Dedifferentiated amniotic fluid mesenchymal stem cell (primary cell): ENCODE results near the gene ICE1.
"Not testable (repeated sequence)": the region's sequence is repeated elsewhere in the genome, so short reads cannot be mapped to it uniquely, and the experiment has no call there.

Experiments used
- DNase-seq: peaks from one replicate; pipeline ENCODE4 v3.0.0-alpha.2; 2016; ENCODE audit errors: extremely low spot score

Gene ICE1

DNA sequence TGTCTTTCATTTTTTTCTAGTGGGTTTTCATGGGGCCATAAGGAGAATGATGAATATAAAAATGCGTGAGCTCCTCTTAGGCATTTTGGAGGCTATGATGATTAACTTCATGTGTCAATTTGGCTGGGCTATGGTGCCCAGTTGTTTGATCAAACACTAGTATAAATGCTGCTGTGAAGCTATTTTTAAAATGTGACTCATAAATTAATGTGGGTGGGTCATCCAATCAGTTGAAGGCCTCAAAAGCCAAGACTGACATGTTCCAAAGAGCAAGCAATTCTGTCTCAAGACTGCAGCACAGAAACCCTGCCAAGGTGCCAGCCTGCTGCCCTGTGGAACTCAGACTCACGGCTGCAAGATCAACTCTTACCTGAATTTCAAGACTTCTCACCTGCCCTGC is 24.4 kb upstream of the ICE1 start:
- no peak for DNase-seq

DNA sequence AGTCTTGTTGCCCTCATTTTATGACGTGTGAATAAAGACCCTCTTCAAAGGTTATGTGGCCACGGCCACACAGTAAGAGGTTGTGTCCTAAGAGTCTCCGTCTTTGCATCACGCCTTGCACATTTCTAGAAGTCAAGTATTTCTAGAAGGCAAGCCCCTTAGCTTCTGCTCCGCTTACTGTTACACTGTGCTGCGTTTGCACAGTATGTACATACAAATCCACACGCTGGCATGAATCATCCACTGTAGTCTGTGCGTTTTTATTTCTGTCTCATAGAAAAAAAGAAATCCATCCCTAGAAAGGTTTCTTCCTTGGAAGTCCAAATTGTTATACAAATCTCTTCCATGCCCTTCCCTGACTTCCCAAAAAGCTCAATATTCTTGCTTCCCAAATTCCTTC is 21.4 kb upstream of the ICE1 start:
- DNase-seq = no peak

DNA sequence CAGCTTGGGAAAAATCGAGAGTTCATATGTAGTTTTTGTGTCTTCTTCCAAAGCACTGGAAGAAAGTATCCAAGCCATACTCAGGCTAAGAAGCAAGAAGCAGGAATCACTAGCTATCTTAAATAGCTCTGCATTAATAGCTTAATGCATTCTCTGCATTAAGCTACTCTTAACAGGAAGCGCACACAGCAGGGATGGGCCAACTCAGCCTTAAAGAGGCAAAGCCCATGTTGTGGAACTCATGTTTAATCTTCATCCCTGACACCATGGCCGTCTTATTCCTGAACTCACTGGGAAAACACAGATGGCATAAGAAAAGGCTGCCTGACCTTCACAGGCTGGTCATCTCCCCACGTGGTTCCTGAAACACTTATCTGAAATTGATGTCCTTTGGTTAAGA is 18.7 kb upstream of the ICE1 start:
- DNase-seq = no peak

DNA sequence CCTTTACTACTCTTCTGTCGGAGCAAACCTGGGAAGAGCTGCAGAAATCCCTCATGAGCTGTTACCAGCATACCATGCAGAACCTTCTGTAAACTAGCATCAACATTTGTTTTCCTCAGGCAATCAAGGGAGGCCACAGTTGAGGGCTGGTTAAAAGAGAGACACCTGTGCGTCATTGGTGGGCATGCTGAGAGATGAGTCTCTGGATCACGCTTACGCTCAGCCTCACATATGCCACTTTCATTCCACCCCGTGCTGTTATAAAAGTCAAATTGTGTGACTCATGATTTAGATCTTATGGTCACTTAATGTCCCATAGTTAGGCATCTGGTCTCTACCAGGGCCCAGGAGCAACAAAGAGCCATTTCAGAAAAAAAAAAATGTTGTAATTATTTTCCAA is 18.1 kb upstream of the ICE1 start:
- DNase-seq = no peak

DNA sequence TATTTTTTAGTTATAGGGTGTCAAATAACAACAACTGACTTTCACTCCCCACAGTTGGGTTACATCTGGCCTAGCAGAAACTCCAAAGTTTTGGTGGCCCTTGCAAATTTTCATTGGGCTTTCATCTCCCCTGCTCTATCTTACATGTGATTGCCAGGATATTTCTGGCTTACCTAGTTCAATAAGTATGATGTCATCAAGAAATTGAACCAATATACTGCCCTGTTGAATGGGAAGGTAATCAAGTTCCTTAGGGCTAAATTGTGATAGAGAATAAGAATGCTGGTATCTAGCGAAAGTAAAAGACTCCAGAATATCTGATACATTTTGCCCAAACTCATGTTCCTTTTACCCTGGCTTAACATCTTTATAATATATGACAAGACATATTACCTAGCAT is 17.0 kb upstream of the ICE1 start:
- DNase-seq = no peak

DNA sequence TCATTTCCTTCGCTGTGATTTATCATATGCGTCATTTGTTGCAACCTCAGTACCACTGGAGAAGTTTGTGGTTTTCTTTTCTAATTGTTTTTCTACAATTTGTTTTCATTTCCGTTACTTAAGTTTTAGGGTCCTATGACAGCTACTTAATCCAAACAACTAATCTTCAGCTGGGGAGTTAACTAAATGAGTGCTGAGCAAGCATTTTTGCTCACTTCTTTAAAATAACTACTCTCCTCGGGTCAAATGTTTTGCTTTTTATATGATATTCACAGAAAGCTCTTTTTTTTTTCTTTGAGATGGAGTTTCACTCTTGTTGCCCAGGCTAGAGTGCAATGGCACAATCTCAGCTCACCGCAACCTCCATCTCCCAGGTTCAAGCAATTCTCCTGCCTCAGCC is 14.6 kb upstream of the ICE1 start:
- no peak for DNase-seq

DNA sequence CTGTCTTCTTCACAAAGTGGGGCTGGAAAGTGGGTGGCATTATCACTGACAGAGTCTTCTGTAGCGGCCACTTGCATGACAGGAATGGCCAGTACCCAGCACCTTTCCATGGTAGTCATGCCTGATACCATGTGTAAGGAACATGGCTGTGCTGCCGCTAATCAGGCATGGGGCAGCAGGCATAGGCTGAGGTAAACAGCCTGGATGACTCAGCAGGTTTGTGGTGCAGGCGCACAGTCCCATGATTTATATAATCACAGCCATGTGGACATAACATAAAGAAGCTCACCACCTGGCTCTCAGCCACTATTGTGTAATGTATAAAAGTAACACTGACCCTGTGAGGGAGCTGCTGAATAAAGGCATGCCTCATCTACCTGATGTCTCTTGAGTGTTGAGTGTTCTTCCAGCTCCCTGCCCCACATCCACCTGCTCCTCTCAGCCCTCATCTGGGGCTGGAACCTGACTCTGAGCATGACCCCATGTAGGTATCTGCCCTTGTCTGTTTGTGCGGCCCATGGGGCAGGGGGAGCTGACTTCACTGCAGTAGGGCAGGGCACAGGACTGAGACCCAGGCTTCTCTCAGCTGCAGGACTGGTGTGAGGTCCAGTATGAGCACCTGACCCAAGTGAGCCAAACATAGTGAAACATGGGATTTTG is 13.2 kb upstream of the ICE1 start:
- no peak for DNase-seq

DNA sequence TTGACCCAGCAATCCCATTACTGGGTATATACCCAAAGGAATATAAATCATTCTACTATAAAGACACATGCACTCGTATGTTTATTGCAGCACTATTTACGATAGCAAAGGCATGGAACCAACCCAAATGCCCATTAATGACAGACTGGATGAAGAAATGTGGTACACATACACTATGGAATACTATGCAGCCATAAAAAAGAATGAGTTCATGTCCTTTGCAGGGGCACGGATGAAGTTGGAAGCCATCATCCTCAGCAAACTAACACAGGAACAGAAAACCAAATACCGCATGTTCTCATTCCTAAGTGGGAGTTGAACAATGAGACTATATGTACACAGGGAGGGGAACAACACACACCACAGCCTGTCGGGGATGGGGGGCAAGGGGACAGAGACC is 8.6 kb upstream of the ICE1 start:
- DNase-seq = not testable (repeated sequence)

DNA sequence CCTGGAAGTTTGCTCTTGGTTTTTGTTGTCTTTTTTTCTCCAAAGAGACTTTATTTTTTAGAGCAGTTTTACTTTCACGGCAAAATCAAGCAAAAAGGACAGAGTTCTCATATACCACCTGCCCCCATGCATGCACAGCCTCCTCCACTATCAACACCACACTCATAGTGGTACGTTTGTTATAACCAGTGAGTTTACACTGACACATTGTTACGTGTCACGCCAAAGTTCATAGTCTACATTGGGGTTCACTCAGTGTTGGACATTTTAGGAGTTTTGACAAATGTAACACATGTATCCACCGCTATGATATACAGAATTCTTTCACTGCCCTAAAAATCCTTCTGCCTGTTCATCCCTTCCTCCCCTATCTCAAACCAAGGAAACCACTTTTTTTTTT is 7.5 kb upstream of the ICE1 start:
- no peak for DNase-seq

DNA sequence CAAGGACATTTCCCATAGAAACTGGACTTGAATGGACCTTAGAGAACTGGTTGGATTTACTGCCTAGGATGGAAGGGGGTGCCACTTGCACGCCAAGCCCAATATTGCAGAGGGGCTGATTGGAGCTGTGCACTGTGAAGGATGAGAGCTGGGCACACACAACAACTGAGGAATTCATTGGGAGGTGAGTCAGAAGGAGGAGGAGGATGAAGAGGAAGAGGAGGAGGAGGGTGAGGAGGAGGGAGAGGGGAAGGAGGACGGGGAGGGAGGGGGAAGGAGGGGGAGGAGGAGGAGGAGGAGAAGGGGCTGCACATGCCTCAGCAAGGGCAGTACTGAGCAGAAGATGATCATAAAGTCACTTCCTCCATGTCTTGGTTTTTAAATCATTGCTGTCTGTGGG is 5.7 kb upstream of the ICE1 start:
- DNase-seq = no peak

DNA sequence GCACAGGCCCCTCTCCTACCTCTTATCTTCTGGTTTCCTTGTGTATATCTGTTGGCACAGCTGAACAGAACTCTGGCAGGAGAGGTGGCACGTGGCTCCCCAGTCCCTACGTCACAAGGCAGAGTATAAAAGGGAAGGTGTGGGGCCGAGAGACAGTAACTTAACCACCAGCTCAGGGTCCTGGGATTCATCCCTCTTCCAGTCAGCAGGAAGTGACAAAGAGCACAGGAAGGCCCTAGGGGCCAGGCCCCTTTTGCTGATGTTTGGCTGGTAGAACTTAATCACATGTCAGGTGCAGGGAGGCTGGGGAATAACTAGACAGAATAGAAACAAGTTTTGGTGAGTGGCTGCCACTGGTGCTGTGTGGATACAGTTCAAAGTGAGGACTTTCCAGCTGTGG is 4.5 kb upstream of the ICE1 start:
- DNase-seq = no peak

DNA sequence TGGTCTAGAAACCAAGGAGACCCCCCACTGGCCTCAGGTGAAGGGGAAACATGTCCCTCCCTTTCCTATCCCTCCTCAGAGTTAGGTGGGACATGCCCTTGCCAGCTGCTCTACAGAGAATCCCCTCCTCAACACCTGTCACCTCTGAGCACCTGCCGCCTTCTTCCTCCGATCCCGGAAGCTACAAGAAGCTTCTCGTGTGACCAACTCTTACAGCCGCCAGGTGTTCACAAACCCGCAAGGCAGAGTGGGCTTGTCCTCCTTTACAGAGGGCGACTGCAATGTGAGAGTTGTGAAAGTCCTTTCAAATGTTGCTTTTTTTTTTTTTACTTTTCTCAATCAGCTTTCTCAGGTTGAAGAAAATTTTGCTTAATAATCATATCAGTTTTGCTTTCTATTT is 3.7 kb upstream of the ICE1 start:
- no peak for DNase-seq

DNA sequence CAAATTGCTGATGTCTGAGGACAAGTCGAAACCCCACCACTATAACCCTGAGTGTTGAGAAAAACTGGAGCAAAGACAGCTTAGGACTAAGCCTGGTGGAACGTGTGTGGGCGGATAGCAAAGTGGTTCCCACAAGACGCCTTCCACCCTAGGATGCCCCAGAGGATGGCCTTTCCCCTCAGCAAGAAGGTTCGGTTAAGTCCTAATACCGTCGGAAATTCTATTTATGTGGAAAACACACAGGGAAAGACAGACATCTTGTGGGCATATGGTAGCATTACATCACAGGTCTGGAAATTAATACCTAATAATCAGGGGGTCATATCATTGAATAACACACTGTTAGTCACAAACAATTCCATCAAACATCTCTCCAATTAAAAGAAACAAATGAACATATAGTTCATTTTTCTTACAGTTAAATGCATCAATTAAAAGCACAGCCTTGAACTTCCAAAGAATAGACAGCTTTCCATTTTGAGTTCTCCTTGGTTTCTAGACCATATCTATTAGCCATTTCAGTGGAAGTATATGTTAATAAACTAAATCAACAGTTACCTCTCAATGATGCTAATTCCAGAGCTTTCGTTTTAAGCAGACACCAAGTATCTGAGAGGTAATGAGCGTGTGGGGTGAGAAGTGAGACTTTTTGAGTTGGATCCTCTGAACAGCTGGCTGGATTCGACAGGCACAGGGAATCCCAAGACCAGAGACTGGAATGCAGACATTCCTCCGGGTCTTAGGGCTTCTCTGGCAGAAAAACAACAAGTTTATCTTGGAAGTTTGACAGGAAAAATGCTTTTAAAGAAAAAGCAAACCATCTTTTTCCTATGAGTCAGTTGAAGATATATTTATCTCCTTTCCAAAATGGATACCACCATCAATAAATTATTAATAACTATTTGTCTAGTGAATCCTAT is 2.9 kb upstream of the ICE1 start:
- peak; percentile 51 for DNase-seq

DNA sequence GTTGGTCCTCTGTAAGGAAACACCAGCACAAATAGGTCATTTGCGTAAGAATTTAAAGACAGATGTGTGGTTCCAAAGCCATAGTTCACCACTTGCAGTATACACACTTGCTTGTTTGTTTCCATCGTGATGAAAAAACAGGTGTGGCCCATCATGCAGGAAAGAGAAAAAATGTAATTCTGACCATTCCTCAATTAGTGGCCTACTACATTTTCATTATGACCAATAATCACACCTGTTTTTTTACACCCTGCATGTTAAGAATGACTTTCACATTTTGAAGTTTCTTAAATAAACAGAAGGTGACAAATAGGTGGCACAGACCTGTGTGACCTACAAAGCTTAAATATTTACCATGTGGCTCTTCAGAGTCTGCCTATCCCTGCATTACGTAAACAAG is 2.2 kb upstream of the ICE1 start:
- DNase-seq = no peak

DNA sequence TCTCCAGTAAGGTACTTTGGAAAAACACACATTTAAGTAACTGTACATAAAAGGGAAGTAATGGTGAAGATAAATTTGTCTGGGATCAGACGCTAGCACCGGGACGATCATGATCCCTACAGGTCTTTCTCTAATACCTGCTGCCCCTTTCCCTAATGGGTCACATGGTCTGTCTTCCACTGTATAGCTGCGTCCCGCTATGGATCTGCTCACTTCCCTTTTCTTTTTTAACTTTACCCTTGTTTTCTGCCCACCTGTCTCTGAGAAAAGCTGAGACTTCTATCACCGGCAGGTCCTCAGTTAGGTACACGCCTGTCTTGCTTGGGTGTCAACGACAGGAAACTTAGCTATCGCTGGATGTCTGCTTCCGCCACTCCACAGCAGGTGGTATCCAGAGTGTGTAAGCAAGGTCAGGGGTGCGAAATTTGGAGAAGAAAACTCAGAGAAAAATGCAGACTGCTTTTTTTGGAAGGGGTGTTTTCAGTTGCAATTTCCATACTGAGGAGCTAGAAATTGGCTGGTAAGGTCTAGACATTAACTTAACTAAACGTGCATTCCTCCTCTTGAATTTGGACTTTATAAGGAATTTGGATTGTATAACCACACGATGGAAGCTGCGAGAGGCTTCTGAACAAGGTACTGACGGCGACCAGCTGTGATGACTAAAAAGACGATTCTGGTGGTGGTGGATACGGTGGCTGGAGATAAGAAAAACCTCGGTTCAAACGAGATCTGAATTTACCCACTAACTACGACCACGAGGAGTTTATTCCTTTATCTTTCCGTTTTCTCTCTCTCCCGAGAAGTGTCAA is 1.1 kb upstream of the ICE1 start:
- DNase-seq = no peak

DNA sequence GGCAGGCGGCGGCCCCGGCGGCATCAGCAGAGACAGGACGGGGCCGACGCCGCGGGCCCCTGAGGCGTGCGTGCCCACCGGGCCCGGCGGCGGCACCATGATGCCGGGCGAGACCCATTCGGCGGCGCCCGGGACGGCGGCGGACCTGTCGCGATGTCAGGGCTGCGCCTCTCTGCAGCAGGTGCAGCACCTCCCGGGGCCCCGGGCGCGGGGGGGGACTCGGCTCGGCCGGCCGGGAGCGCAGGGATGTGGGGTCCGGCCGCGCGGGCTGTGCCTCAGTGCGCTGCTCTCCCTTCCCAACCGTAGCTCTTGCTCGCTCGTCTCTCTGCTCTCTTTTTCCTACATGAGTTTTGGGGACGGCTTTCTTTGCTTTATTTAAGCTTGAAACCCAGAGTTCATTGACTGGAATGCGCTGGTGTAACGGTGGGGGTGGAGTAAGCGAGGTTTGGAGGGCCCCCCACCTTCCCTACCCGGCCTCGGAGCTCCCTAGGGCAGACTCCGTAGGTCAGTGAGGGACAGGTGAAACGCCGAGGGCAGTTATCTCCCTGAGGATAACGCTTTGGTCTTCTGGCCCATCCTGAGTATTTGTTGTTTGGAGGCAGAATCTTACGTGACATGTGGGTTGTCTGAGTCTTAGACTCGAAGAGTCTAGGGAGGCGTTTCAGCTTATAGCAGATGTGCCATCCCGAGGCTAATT is 490 bp downstream of the ICE1 start:
- no peak for DNase-seq

DNA sequence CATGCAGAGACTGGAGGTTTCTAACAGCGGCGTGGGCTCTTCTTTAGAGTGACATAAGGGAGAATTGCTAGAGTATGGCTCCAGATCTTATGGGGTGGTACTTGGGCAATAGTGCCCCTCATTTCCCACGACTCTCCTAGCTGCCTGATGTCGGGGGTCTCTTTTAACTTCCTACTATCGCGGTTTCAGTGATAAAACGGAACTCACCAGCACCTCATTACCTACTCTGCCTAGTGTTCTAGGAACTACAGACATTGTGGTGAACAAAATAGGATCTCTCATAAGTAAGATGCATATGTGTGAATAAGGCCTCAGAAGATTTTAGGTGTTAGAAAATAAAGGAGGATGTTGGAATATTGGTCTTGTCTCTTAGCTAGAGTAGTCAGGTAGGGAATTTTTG is 1.1 kb downstream of the ICE1 start:
- no peak for DNase-seq

DNA sequence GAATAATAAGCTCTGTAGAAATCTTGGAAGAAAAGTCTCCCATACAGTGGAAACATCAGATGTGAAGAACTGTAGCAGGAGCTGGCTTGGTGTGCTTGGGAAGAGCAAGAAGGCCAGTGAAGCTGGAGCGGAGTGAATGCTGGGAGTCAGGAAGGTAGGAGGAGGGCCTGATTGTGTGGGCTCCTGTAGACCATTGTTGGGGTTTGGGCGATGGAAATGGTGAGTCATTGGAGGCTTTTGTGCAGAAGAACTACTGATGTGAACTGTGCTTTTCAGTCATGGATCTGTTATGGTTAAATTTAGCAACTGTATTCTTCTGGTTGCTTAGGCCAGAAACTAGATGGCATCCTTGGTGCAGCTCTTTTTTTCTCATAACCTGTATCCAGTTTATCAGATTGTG is 2.3 kb downstream of the ICE1 start:
- DNase-seq = no peak

DNA sequence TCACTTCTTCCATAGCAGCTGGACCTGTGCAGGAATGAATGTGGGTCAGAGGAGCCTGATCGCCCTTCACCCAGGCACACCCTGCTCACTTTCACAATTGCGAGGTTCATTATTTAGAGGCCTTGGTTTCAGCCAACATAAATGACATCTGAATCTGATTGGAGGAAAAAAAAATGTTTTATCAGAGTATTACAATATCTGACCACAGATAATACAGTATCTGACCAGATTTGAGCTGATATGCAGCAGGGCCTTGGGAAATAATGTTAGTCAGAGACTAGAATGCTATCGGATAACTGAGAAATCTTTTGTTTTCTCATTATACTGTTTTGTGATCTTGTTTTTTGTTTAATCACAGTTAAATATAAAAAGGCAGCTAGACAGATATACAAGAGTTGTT is 7.7 kb downstream of the ICE1 start:
- DNase-seq = no peak

DNA sequence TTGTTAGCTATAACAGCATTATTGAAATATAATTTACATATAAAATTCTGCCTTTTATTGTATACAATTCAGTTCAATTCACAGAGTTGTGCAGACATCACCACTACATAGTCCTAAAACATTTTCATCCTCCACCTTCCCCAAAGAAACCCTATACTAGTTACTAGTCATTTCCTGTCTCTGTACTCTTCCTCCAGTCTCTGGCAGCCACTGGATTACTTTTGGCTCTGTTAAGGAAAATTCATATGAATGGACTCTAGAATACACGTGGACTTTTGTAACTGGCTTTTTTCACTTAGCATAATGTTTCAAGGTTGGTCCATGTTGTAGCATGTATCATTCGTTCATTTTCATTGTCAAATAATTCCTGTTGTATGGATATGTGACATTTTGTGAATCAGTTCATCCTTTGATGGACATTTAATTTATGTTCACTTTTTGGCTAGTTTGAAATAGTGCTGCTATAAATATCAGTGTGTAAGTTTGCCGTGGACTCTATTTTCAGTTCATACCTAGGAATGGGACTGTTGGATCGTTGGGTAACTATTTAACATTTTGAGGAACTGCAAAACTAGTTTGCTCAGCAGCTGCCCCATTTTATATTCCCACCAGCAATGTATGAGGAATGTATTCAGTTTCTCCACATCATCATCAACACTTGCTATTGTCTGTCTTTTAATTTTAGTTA is 9.7 kb downstream of the ICE1 start:
- DNase-seq = no peak

DNA sequence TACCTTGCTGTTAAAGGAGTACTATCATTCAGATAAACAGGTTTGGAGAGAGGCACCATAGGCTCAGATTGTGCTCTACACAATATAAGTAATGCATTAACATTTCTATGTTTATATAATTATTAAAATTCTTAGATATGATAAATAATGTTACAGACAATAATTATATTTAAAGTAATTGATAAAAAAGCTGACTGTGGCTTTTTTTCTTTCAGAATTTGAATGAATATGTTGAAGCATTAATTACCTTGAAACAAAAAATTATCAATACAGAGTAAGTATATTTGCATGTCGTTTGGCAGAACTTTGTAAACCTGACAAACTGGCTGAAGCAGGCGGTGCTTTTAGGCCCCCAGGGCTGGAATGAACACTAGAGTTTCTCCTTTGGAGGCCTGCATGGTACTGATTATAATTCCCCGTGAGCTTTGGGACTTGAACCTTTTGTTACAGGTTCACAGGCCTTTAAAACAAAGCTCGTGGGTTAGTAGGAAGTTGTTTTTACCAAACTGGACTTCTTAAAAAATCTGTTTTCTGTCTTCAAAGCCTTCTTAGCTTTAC is 13.8 kb downstream of the ICE1 start:
- DNase-seq = no peak
